Esophagus squamous epithelium (tissue), 4 donors: ENCODE measurements around the gene GLTP.

Experiments used
- POLR2A ChIP-seq, 4 donors: fragments of 450-650 bp; IDR thresholded peaks; one replicate each; pipeline ENCODE4 v1.6.1; 2017; ENCODE audit warnings: antibody characterized with exemption in 4 of 4, mild to moderate bottlenecking in 4 of 4, moderate library complexity in 3 of 4
- TF ChIP-seq, protein P1 (sequence below), 6 experiments: fragments of 450-650 bp in 4 of 6; fragments of 200-600 bp in 2 of 6; sonication (generic) in 2 of 6; IDR thresholded peaks; one replicate each; pipeline ENCODE4 v1.5.1; 2016 to 2019; ENCODE audit warnings: antibody characterized with exemption in 6 of 6, mild to moderate bottlenecking in 4 of 6, moderate library complexity in 4 of 6

- TF ChIP-seq POLR2A (IDR thresholded peaks at IDR 0.05): no peak
- TF ChIP-seq, protein P1, sequence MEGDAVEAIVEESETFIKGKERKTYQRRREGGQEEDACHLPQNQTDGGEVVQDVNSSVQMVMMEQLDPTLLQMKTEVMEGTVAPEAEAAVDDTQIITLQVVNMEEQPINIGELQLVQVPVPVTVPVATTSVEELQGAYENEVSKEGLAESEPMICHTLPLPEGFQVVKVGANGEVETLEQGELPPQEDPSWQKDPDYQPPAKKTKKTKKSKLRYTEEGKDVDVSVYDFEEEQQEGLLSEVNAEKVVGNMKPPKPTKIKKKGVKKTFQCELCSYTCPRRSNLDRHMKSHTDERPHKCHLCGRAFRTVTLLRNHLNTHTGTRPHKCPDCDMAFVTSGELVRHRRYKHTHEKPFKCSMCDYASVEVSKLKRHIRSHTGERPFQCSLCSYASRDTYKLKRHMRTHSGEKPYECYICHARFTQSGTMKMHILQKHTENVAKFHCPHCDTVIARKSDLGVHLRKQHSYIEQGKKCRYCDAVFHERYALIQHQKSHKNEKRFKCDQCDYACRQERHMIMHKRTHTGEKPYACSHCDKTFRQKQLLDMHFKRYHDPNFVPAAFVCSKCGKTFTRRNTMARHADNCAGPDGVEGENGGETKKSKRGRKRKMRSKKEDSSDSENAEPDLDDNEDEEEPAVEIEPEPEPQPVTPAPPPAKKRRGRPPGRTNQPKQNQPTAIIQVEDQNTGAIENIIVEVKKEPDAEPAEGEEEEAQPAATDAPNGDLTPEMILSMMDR (IDR thresholded peaks at IDR 0.05): peak in 1 of 6 experiments; percentile 17
These were observed 35.1 kb upstream of the GLTP start for GRCh38 chr12:109915171-109916040.
